CD14-positive monocyte (primary cell): ENCODE measurements around the gene GSPT1. TPM values are rescaled to one million over a fixed set of nuclear protein-coding genes. Genes with fewer than 3 reads are reported as not detected.

ENCODE experiments used
- DNase-seq, 3 donors: peaks; one replicate each; pipeline ENCODE4 v3.0.0-alpha.2; 2011 to 2022
- H2AFZ ChIP-seq: 2 replicates; pipeline ENCODE4 v1.6.0; 2012; ENCODE audit warnings: mild to moderate bottlenecking, low read depth, low read length, inconsistent platforms; ENCODE audit not compliant: insufficient read depth, poor library complexity, severe bottlenecking
- H3K27ac ChIP-seq, 2 donors: 1 replicate in 1 of 2; 2 replicates in 1 of 2; pipeline ENCODE4 v1.5.1; 2012 to 2013; ENCODE audit warnings: low read length in 2 of 2, control low read depth in 1 of 2, inconsistent platforms in 1 of 2, low read depth in 1 of 2, mild to moderate bottlenecking in 1 of 2
- H3K27me3 ChIP-seq, 2 donors: one replicate each; pipeline versions ENCODE4 v1.6.0 to v1.6.1; 2011 to 2013; ENCODE audit warnings: low read length in 2 of 2; ENCODE audit not compliant: control insufficient read depth in 2 of 2, insufficient read depth in 2 of 2
- H3K36me3 ChIP-seq, 2 donors: replicated peaks in 1 of 2; 1 replicate in 1 of 2; 2 replicates in 1 of 2; pipeline versions ENCODE4 v1.5.1 to v1.6.1; 2012 to 2013; ENCODE audit warnings: low read length in 2 of 2, control low read depth in 1 of 2, inconsistent platforms in 1 of 2, mild to moderate bottlenecking in 1 of 2; ENCODE audit not compliant: insufficient read depth in 2 of 2, control insufficient read depth in 1 of 2
- H3K4me1 ChIP-seq, 2 donors: 1 replicate in 1 of 2; 2 replicates in 1 of 2; pipeline versions ENCODE4 v1.5.1 to v1.6.1; 2012 to 2013; ENCODE audit warnings: low read length in 2 of 2, control low read depth in 1 of 2, inconsistent platforms in 1 of 2, mild to moderate bottlenecking in 1 of 2, moderate library complexity in 1 of 2; ENCODE audit not compliant: insufficient read depth in 2 of 2, control insufficient read depth in 1 of 2
- H3K4me2 ChIP-seq: replicated peaks from 2 replicates; pipeline ENCODE3; 2012; ENCODE audit warnings: low read length, moderate library complexity, mild to moderate bottlenecking; ENCODE audit not compliant: poor library complexity, severe bottlenecking; ENCODE audit errors: extremely low read depth
- H3K4me3 ChIP-seq, 3 experiments: fragments of 200-600 bp in 1 of 3; sonication (generic) in 1 of 3; replicated peaks in 1 of 3; 1 replicate in 2 of 3; 2 replicates in 1 of 3; pipeline ENCODE4 v1.5.1; 2011 to 2013; ENCODE audit warnings: low read length in 3 of 3, mild to moderate bottlenecking in 3 of 3, control low read depth in 2 of 3, low read depth in 2 of 3, inconsistent platforms in 1 of 3, moderate library complexity in 1 of 3
- H3K79me2 ChIP-seq: 2 replicates; pipeline ENCODE4 v1.6.0; 2012; ENCODE audit warnings: mild to moderate bottlenecking, control low read depth, inconsistent platforms, low read length, moderate library complexity; ENCODE audit not compliant: insufficient read depth
- H3K9ac ChIP-seq: 2 replicates; pipeline ENCODE4 v1.6.0; 2017; ENCODE audit warnings: low read length, mild to moderate bottlenecking; ENCODE audit not compliant: insufficient read depth, poor library complexity, severe bottlenecking
- H3K9me3 ChIP-seq, 2 donors: replicated peaks in 1 of 2; 1 replicate in 1 of 2; 2 replicates in 1 of 2; pipeline versions ENCODE4 v1.5.1 to v1.6.1; 2012 to 2013; ENCODE audit warnings: low read length in 2 of 2, control low read depth in 1 of 2; ENCODE audit not compliant: control insufficient read depth in 1 of 2, insufficient read depth in 1 of 2
- H4K20me1 ChIP-seq: 2 replicates; pipeline ENCODE4 v1.6.0; 2012; ENCODE audit warnings: mild to moderate bottlenecking, low read length, control low read depth, moderate library complexity; ENCODE audit not compliant: insufficient read depth
- H3K27ac Mint-ChIP-seq, 7 donors: one replicate each; pipeline ENCODE4 v1.8.0; 2020; ENCODE audit warnings: mild to moderate bottlenecking in 7 of 7, mixed read lengths in 7 of 7, moderate library complexity in 6 of 7, inconsistent platforms in 2 of 7
- H3K27me3 Mint-ChIP-seq, 3 donors: one replicate each; pipeline ENCODE4 v1.8.0; 2021 to 2022; ENCODE audit warnings: low read depth in 3 of 3, mild to moderate bottlenecking in 3 of 3, mixed read lengths in 3 of 3, moderate library complexity in 3 of 3, inconsistent platforms in 1 of 3
- H3K36me3 Mint-ChIP-seq, 2 donors: one replicate each; pipeline ENCODE4 v1.8.0; 2020; ENCODE audit warnings: mixed read lengths in 2 of 2, inconsistent platforms in 1 of 2, mild to moderate bottlenecking in 1 of 2
- H3K4me1 Mint-ChIP-seq: one replicate; pipeline ENCODE4 v1.8.0; 2020; ENCODE audit warnings: mild to moderate bottlenecking, mixed read lengths
- H3K4me3 Mint-ChIP-seq, 2 donors: one replicate each; pipeline ENCODE4 v1.8.0; 2020; ENCODE audit warnings: mild to moderate bottlenecking in 2 of 2, mixed read lengths in 2 of 2, moderate library complexity in 1 of 2
- H3K9me3 Mint-ChIP-seq, 7 donors: one replicate each; pipeline ENCODE4 v1.8.0; 2020 to 2022; ENCODE audit warnings: mixed read lengths in 7 of 7, mild to moderate bottlenecking in 6 of 7, moderate library complexity in 6 of 7, inconsistent platforms in 2 of 7
- WGBS: methylation state at CpG from one replicate; pipeline ENCODE4 v1.1.5; 2013; ENCODE audit warnings: missing lambda C conversion rate; ENCODE audit not compliant: insufficient coverage; 5-methylcytosine and 5-hydroxymethylcytosine counted together
- intact Hi-C, 2 donors: fragments of 100-400 bp; cut with micrococcal nuclease; formaldehyde crosslinking; loops; one replicate each; pipeline versions ENCODE4 v1.15.0 to v1.15.1; 2023
- polyA plus RNA-seq, 3 donors: library from polyadenylated mRNA; depleted of rRNA in 1 of 3; unstranded in 2 of 3; stranded (reverse) in 1 of 3; fragments of 300-500 nt in 2 of 3; fragments of >200 nt in 1 of 3; fragmentation: Illumina TruSeq in 2 of 3; gene quantifications; 1 replicate in 2 of 3; 2 replicates in 1 of 3; pipeline ENCODE4 v1.2.3, GENCODE V29; 2012 to 2021
- TF ChIP-seq, protein P1 (sequence below): fragments of 200-600 bp; IDR thresholded peaks from one replicate; pipeline ENCODE4 v1.8.0; 2022; ENCODE audit warnings: antibody characterized with exemption, mild to moderate bottlenecking

The GSPT1 gene
- polyA plus RNA-seq, 3 donors, result 22.4 to 48.3 (median 47.9) TPM

DNA sequence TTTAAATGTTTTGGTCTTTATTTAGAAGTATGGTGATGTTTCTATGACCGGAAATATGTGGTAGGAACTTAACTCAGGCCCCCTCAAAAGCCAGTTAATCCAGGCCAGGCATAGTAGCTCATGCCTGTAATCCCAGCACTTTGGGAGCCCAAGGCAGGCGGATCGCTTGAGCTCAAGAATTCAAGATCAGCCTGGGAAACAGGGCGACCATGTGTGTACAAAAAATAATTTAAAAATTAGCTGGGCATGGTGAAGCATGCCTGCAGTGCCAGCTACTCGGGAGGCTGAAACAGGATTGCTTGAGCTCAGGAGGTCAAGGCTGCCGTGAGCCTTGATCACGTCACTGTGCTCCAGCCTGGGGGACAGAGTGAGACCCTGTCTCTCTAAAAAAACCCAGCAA lies 74.7 kb downstream of the GSPT1 start:
- H3K36me3 Mint-ChIP-seq, result peaks cover 77 to 98% of the 10 kb centered on the region in 2 donors
- H3K36me3 ChIP-seq, result peaks cover 92 to 98% of the 10 kb centered on the region in 2 donors
- no peak overlapping the region for H3K27ac Mint-ChIP-seq
- no peaks in the 10 kb centered on the region for H3K27me3 Mint-ChIP-seq
- H2AFZ ChIP-seq, result no peak overlapping the region
- 97% methylated on average over 7 of the region's 7 CpGs for WGBS
- no peak overlapping the region for H3K4me2 ChIP-seq
- DNase-seq, result no peak
- intact Hi-C loops, result no loop called here
- H3K27ac ChIP-seq, result no peak overlapping the region
- no peak overlapping the region for H3K4me3 ChIP-seq
- peaks cover 54% of the 10 kb centered on the region for H4K20me1 ChIP-seq
- no peaks in the 10 kb centered on the region for H3K4me1 Mint-ChIP-seq
- peaks cover 21% of the 10 kb centered on the region for H3K79me2 ChIP-seq
- no peaks in the 10 kb centered on the region for H3K27me3 ChIP-seq
- no peaks in the 10 kb centered on the region for H3K9me3 Mint-ChIP-seq
- H3K4me3 Mint-ChIP-seq, result no peak overlapping the region
- H3K4me1 ChIP-seq, result no peaks in the 10 kb centered on the region
- TF ChIP-seq, protein P1, sequence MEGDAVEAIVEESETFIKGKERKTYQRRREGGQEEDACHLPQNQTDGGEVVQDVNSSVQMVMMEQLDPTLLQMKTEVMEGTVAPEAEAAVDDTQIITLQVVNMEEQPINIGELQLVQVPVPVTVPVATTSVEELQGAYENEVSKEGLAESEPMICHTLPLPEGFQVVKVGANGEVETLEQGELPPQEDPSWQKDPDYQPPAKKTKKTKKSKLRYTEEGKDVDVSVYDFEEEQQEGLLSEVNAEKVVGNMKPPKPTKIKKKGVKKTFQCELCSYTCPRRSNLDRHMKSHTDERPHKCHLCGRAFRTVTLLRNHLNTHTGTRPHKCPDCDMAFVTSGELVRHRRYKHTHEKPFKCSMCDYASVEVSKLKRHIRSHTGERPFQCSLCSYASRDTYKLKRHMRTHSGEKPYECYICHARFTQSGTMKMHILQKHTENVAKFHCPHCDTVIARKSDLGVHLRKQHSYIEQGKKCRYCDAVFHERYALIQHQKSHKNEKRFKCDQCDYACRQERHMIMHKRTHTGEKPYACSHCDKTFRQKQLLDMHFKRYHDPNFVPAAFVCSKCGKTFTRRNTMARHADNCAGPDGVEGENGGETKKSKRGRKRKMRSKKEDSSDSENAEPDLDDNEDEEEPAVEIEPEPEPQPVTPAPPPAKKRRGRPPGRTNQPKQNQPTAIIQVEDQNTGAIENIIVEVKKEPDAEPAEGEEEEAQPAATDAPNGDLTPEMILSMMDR, result no peak
- H3K9me3 ChIP-seq, result no peaks in the 10 kb centered on the region
- no peak overlapping the region for H3K9ac ChIP-seq

DNA sequence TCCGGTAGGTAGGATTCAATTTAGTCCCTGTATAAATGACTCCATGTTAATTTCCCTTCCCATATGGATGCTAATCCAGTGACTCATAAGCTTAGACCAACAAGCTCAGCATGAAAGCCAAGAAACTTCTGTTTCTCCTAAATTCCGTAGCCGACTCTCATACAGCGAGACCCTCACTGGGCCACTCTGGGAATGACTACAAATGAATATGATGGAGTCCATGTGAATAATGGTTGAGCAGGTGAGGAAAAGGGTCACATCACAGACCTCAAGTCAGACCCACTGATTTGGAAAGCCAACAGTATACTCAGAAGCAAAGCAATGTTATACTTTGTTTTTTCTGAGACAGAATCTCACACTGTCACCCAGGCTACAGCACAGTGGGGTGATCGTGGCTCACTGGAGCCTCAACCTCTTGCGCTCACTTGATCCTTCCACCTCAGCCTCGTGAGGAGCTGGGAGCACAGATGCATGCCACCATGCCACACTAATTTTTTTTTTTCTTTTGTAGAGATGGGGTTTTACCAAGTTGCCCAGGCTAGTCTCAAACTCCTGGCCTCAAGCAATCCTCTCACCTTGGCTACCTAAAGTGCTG lies 79.0 kb downstream of the GSPT1 start:
- TF ChIP-seq, protein P1, result no peak
- 100% methylated on average over 1 of the region's 7 CpGs for WGBS

More for the DNA sequence above, 79.0 kb downstream of the GSPT1 start:
- intact Hi-C loops, result no loop called here
- Mint-ChIP-seq H3K4me3 (no peak overlapping the region), H3K36me3 (peaks cover 55 to 60% of the 10 kb centered on the region in 2 donors), H3K27me3 (no peaks in the 10 kb centered on the region), H3K9me3 (no peaks in the 10 kb centered on the region), H3K27ac (no peak overlapping the region), H3K4me1 (peaks cover 19% of the 10 kb centered on the region)
- Histone ChIP-seq H3K4me1 (peaks cover 13 to 18% of the 10 kb centered on the region in 2 donors), H3K36me3 (peaks cover 57 to 60% of the 10 kb centered on the region in 2 donors), H3K27ac (no peak overlapping the region), H3K4me2 (no peak overlapping the region), H3K4me3 (no peak overlapping the region), H4K20me1 (peaks cover 17% of the 10 kb centered on the region), H3K9me3 (no peaks in the 10 kb centered on the region), H3K79me2 (no peaks in the 10 kb centered on the region), H3K9ac (no peak overlapping the region), H2AFZ (no peak overlapping the region), H3K27me3 (no peaks in the 10 kb centered on the region)
- no peak for DNase-seq
